HG02798 (cell line): ENCODE results near the gene LRP11.
"Not testable (repeated sequence)": the region's sequence is repeated elsewhere in the genome, so short reads cannot be mapped to it uniquely, and the experiment has no call there.

Source experiments
- ATAC-seq: cut with Tn5 transposase; IDR thresholded peaks from one replicate; pipeline ENCODE4 v1.9.1; 2021; ENCODE audit warnings: mild to moderate bottlenecking; ENCODE audit not compliant: unreplicated experiment, poor library complexity

Gene LRP11

DNA sequence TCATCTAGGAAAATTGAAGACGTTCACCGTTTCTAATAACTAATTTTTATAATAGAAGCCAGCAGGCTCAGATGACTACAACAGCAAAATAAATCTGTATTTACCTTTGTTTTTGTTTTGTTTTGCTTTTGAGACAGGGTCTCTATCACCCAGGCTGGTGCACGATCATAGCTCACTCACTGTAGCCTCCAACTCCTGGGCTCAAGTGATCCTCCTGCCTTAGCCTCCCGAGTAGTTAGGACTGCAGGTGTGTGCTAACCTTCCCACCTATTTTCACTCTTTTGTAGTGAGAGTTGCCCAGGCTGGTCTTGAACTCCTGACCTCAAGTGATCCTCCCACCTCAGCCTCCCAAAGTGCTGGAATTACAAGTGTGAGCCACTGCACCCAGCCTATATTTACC lies 10.1 kb downstream of the LRP11 start:
- ATAC-seq, result not testable (repeated sequence)

DNA sequence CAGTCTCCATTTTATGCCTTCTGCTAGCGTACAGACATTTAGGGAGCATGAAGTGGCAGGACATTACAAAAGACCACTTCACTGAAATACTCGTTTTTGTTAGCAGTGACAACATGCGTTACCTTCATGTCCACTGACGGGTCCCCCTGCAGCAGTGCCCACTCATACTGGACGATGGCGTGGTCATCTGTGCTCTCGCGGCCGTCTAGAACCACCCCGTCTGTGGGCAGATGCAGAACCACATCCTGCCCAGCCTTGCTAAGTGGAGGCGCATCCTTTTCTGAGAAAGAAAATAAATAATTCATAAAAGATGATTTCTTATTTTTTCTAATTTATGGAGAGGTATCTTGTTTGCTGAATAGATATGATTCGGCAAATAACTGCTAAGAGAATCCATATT lies 11.3 kb downstream of the LRP11 start:
- no peak for ATAC-seq

DNA sequence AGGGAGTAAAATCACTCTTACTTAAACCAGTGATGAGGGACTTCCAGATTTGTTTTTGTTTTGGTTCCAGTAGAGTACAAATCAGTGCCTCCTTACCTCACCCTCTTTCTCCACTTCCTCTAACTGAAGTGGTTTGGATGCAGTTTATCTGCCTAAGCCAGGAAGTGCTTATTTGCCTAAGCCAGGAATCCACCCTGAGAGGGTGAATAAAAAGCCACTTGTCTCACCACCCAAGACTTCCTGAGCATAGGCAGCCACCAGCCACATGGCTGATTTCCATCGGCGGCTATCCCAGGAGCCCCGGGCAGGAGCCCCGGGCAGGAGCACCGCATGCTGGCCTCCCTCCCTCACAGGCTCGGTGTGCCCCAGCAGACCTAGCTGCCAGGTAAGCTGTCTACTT lies 12.0 kb downstream of the LRP11 start:
- no peak for ATAC-seq

- ATAC-seq, result no peak
Measured at GRCh38 chr6:149851461-149852110, 12.6 kb downstream of the LRP11 start.

- ATAC-seq, result not testable (repeated sequence)
Measured at GRCh38 chr6:149848343-149848742, 15.8 kb downstream of the LRP11 start.

DNA sequence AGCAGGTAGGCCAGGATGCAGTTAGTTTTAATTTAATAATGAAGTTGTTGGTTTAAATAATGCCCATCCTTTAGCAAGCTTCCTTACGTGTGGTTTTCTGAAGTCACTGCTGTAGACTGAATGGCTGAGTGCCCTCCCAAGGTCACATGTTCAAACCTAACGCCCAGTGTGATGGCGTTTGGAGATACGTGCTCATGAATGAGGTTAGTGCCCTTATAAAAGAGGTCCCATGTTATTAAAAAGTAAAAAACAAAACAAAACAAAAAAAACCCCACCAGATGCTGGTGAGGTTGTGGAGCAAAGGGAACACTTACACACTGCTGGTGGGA lies 16.3 kb downstream of the LRP11 start:
- no peak for ATAC-seq

- no peak for ATAC-seq
Measured at GRCh38 chr6:149846321-149846720, 17.8 kb downstream of the LRP11 start.

DNA sequence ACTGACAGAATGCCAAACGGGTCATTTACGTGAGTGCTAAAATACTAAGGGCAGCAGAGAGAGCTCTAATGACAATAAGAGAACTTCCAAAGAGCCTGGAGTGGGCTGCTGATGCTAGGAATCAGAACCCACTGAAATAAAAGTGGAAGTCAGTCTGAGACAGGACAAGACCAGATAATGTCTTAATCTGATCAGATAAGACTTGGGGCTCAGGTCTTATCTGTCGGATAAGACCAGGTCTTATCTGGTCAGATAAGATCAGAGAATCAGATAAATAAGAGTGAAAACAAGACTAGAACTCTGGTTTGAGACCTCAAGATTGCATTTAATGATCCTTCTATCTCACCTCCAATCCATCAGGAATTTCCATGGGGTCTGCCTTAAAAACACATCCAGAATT lies 18.6 kb downstream of the LRP11 start:
- no peak for ATAC-seq

DNA sequence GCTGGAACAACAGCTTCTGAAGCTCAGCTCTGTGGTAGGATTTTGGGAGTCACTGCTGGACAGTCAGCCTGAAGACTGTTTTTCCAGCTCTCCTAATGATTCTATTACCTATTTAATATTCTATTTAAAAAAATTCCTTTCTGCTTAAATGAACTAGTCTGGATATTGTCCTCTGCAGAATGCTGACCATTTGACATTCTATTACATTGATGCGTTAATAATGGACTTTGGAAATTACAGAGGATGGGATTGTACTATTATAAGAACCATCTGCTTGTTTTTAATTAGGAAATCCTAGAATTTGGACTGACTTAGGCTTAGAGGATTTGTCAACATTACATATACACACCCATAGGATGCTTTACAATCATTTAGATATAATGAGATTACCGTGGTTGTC lies 19.7 kb downstream of the LRP11 start:
- ATAC-seq, result no peak

DNA sequence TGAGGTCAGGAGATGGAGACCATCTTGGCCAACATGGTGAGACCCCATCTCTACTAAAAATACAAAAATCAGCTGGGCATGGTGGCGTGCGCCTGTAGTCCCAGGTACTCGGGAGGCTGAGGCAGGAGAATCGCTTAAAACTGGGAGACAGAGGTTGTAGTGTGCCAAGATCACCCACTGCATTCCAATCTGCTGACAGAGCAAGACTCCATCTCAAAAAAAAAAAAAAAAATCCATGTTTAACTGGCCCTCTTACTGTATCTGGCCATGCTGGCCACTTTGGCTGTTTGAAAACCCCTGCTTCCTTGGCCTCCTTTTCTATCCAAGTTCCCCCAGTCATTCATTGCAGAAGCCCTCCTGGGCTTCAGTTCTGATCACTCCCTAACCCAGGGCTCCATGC lies 20.1 kb downstream of the LRP11 start:
- ATAC-seq, result not testable (repeated sequence)

GRCh38 chr6:149843051-149843633 lies 21.0 kb downstream of the LRP11 start:
- no peak for ATAC-seq

GRCh38 chr6:149842331-149842730 lies 21.8 kb downstream of the LRP11 start:
- ATAC-seq, result no peak

DNA sequence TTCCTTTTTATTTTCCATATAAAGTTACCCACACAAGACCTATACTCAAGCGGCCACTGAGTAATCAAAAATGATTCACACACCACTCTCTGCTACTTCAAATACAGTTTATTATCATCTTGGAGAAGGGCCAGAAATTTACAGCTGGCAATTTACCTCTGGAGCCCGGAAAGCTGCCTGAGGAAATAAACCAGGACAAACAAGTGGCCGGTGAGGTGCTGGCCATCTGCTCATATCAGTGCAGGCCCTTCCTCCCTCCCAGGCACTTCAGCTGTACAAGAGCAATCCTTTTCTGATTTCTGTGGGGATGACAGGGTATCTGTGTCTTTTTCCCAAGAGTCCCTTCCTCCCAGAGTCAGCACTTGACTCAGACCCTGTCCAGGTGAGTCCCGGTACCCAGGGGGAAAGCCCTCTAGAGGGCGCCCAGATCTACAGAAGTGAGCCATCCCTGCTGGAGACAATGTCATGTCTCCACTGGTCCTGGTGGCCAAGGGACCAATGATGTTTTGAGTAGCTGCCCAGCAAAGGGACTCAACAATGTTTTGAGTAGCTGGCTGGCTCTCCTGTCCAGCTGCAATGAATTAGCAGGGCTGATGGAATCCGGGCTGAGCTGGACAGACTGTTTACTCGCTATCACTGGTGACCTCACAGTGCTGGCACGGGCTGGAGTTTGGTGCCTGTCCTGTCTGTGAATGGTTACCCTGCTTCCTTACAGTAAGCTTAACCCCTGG lies 23.6 kb downstream of the LRP11 start:
- ATAC-seq, result peak; percentile 47

GRCh38 chr6:149834513-149835481 lies 29.4 kb downstream of the LRP11 start:
- ATAC-seq, result no peak

GRCh38 chr6:149833651-149834050 lies 30.5 kb downstream of the LRP11 start:
- no peak for ATAC-seq

GRCh38 chr6:149831308-149831820 lies 32.8 kb downstream of the LRP11 start:
- ATAC-seq, result no peak

- no peak for ATAC-seq
Measured at GRCh38 chr6:149830731-149831307, 33.3 kb downstream of the LRP11 start.

DNA sequence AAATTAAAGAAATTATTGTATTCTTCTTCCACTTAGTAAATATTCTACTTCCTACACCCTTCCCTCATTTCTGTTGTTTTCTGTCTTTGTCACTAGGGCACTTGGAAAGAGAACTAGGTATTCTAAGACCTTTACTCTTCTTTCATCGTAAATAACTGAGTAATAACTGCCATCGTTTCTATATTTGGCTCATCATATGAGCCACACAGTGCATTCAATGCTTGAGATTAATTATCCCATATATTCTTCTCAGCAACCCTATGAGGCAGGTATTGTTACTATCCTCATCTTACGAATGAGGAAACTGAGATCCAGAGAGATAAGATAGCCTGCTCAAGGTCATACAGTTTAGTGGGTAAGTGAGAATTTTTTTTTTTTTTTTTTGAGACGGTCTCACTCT lies 38.9 kb downstream of the LRP11 start:
- ATAC-seq, result no peak

DNA sequence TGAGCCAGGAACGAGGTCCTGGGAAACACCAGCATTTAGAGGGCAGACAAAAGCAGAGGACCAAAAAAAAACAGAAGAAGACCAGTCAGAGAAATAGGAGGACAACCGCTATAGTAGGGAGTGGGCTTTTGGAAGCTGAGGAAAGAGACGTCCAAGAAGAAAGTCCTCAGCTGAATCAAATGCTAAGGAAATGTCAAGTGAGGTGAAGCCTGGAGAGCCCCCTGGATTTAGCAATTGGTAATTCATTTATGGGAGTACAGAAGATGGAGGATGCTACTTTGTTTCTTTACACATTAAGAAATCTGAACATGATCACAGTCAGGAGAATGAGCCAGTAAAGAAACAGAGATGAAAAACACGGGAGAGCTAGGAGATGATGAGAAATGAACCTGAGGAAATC lies 41.1 kb downstream of the LRP11 start:
- ATAC-seq, result no peak

DNA sequence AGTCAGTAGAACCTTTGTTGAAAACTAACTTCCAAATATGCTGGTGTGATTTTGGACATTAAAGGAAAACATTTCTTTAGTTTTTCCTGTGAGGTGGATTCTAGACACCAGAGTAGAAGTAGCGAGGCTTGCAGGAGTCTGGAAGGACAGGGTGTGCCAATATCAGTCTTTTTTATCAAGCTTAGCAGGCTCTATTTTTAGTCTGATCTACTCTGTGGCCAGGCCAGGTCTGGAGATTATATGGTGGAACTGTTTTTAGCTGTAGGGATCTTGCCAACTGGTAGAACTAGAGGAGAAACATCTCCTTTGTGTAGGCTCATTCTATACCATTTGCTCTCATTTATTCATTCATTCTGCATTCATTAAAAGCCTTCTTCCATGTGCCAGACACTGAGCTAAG lies 42.7 kb downstream of the LRP11 start:
- ATAC-seq, result no peak
